Measurements from ENCODE around the gene RALGAPA2.

DNA sequence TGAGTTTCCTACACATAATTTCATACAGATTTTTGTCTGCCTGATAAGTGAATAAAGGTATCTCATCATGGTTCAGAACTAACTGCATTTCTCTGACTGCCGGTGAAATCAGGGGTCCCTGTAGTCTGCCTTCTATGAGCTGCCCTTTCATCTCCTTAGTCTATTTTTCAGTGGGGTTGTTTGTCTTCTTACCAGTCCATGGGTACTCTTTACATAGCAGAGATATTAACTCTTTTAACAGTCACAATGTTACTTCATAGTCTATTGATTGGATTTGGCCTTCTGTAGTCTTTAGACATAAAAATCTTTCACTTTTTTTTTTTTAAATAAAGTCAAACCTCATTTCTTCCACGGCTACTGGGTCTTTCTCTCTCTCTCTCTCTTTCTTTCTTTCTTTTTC is 79.8 kb downstream of the RALGAPA2 start:
- TF ChIP-seq, protein P1, sequence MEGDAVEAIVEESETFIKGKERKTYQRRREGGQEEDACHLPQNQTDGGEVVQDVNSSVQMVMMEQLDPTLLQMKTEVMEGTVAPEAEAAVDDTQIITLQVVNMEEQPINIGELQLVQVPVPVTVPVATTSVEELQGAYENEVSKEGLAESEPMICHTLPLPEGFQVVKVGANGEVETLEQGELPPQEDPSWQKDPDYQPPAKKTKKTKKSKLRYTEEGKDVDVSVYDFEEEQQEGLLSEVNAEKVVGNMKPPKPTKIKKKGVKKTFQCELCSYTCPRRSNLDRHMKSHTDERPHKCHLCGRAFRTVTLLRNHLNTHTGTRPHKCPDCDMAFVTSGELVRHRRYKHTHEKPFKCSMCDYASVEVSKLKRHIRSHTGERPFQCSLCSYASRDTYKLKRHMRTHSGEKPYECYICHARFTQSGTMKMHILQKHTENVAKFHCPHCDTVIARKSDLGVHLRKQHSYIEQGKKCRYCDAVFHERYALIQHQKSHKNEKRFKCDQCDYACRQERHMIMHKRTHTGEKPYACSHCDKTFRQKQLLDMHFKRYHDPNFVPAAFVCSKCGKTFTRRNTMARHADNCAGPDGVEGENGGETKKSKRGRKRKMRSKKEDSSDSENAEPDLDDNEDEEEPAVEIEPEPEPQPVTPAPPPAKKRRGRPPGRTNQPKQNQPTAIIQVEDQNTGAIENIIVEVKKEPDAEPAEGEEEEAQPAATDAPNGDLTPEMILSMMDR (IDR thresholded peaks at IDR 0.05; ENCODE audit: insufficient read depth, low read length): no peak
- TF ChIP-seq GABPA (IDR thresholded peaks at IDR 0.05; ENCODE audit: low read depth) (no peak), POLR2AphosphoS5 (IDR thresholded peaks at IDR 0.05; ENCODE audit: low read depth) (no peak), SPI1 (IDR thresholded peaks at IDR 0.05; ENCODE audit: borderline replicate concordance, low read depth) (no peak)
- TF ChIP-seq, protein P2, sequence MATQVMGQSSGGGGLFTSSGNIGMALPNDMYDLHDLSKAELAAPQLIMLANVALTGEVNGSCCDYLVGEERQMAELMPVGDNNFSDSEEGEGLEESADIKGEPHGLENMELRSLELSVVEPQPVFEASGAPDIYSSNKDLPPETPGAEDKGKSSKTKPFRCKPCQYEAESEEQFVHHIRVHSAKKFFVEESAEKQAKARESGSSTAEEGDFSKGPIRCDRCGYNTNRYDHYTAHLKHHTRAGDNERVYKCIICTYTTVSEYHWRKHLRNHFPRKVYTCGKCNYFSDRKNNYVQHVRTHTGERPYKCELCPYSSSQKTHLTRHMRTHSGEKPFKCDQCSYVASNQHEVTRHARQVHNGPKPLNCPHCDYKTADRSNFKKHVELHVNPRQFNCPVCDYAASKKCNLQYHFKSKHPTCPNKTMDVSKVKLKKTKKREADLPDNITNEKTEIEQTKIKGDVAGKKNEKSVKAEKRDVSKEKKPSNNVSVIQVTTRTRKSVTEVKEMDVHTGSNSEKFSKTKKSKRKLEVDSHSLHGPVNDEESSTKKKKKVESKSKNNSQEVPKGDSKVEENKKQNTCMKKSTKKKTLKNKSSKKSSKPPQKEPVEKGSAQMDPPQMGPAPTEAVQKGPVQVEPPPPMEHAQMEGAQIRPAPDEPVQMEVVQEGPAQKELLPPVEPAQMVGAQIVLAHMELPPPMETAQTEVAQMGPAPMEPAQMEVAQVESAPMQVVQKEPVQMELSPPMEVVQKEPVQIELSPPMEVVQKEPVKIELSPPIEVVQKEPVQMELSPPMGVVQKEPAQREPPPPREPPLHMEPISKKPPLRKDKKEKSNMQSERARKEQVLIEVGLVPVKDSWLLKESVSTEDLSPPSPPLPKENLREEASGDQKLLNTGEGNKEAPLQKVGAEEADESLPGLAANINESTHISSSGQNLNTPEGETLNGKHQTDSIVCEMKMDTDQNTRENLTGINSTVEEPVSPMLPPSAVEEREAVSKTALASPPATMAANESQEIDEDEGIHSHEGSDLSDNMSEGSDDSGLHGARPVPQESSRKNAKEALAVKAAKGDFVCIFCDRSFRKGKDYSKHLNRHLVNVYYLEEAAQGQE (IDR thresholded peaks at IDR 0.05; ENCODE audit: insufficient replicate concordance, low read depth): no peak

Measured in HL-60 (cell line).